H1 (cell line): ENCODE measurements around the gene NAGLU. TPM values are rescaled to one million over a fixed set of nuclear protein-coding genes. Genes with fewer than 3 reads are reported as not detected.
A peak's percentile ranks its signal among the peaks of the same experiment; 100 is the strongest.

Experiments used
- BACH1 ChIP-seq: IDR thresholded peaks from 2 replicates; pipeline ENCODE4 v1.6.1; 2012; ENCODE audit warnings: low read length, improper control_type of control experiment
- BRCA1 ChIP-seq: IDR thresholded peaks from 2 replicates; pipeline ENCODE4 v1.6.1; 2012; ENCODE audit warnings: low read depth, low read length, improper control_type of control experiment
- CBX5 ChIP-seq: fragments of 300-800, 300-1000 bp; sonication (generic); IDR thresholded peaks from 2 replicates; pipeline ENCODE4 v1.7.1; 2016; ENCODE audit warnings: antibody characterized with exemption, low read length, low read depth
- GABPA ChIP-seq: IDR thresholded peaks from 2 replicates; pipeline ENCODE4 v1.6.1; 2011; ENCODE audit warnings: mild to moderate bottlenecking, low read length, moderate library complexity, borderline replicate concordance; ENCODE audit not compliant: insufficient read depth
- JUND ChIP-seq: IDR thresholded peaks from 2 replicates; pipeline ENCODE4 v1.6.1; 2011; ENCODE audit warnings: mild to moderate bottlenecking, improper control_type of control experiment, low read length
- MAFK ChIP-seq: IDR thresholded peaks from 2 replicates; pipeline ENCODE4 v1.6.1; 2012; ENCODE audit warnings: low read depth, mild to moderate bottlenecking, improper control_type of control experiment, low read length
- RBBP5 ChIP-seq: IDR thresholded peaks from 2 replicates; pipeline ENCODE4 v1.7.1; 2012; ENCODE audit warnings: low read depth, mild to moderate bottlenecking, inconsistent platforms, low read length, moderate library complexity, borderline replicate concordance
- SAP30 ChIP-seq: fragments of 300-600 bp; sonication (generic); IDR thresholded peaks from 2 replicates; pipeline ENCODE4 v1.7.1; 2012; ENCODE audit warnings: low read length, moderate library complexity, mild to moderate bottlenecking, inconsistent platforms; ENCODE audit not compliant: insufficient read depth, insufficient replicate concordance
- SIN3A ChIP-seq, 2 experiments: IDR thresholded peaks in 1 of 2; conservative IDR thresholded peaks in 1 of 2; 2 replicates each; pipeline ENCODE4 v1.6.1; 2011 to 2012; ENCODE audit warnings: low read length in 2 of 2, improper control_type of control experiment in 1 of 2, low read depth in 1 of 2, mild to moderate bottlenecking in 1 of 2
- SUZ12 ChIP-seq: fragments of 200-600 bp; sonication (generic); IDR thresholded peaks from 2 replicates; pipeline ENCODE4 v1.6.1; 2012; ENCODE audit warnings: mild to moderate bottlenecking, inconsistent platforms, low read length, moderate library complexity, mixed read lengths
- polyA plus RNA-seq, 7 experiments: library from polyadenylated mRNA; depleted of rRNA in 3 of 7; stranded (reverse) in 5 of 7; unstranded in 2 of 7; fragments of >200 nt in 5 of 7; fragments of 200-250 nt in 2 of 7; gene quantifications; 1 replicate in 5 of 7; 2 replicates in 1 of 7; 4 replicates in 1 of 7; pipeline versions ENCODE4 v1.2.1 to v1.2.3, GENCODE V29; 2011 to 2013; ENCODE audit warnings: missing spikeins in 2 of 7, mixed read lengths in 2 of 7
- total RNA-seq: library from RNA; stranded (reverse); fragmentation: NEBNext Ultra II Directional; extraction: Animal tissue kit (Norgen Biotek cat#: 25700); gene quantifications from 2 replicates; pipeline ENCODE4 v1.2.1, GENCODE V29; 2021

Gene NAGLU
- total and polyA plus RNA-seq, 2 of the 8 experiments (the other 6 are each of a cell fraction or from before 2014, with no cell fraction given) = 21.3 to 21.6 TPM

- peak in 1 of 2 experiments; percentile 49; a peak in 1 of 4 replicates for TF ChIP-seq SIN3A (conservative IDR thresholded peaks at IDR 0.05 in 1 of 2, IDR thresholded peaks at IDR 0.05 in 1 of 2; ENCODE audit: low read depth in 1 of 2, low read length in 2 of 2)
- no peak for TF ChIP-seq BRCA1
- no peak for TF ChIP-seq GABPA
- TF ChIP-seq SUZ12 = no peak
- TF ChIP-seq CBX5 = no peak
- no peak for TF ChIP-seq JUND
- TF ChIP-seq BACH1 = no peak
- peak; percentile 15 for TF ChIP-seq SAP30
- no peak for TF ChIP-seq RBBP5
- no peak for TF ChIP-seq MAFK
These were observed 42.3 kb downstream of the NAGLU start (continued) for GRCh38 chr17:42578282-42578869.
